ENCODE measurements around the gene GAS2L2. TPM values are rescaled to one million over a fixed set of nuclear protein-coding genes. Genes with fewer than 3 reads are reported as not detected.

The GAS2L2 gene
- total and polyA plus RNA-seq, 2 experiments from 2014 or later: 0.06 TPM; not detected in 1

DNA sequence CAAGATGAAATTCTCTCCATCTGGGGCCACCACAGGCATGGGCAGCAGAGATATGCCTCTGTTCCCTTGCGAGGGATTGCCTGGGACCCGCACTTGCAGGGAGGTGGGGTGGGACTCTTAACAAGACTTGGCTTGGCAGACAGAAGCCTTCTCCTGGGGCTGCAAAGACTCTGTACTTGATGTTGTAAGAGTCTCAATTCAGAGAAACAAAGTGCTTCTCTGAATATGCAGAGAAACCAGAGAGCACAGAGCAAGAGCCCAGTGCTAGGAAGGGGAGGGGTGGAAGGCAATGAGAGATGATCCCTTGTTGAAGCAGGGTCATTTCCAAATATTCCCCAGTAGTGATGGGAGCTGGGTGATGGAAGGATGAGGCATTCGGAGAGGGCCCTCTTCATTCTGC is 40.2 kb upstream of the GAS2L2 start:
- Mint-ChIP-seq H3K4me1 (peaks cover 10% of the 10 kb centered on the region; the same call in 2 of the 3 replicates), H3K36me3 (ENCODE audit: low read depth) (no peaks in the 10 kb centered on the region; the same call in 2 of the 3 replicates), H3K4me3 (0 out of 3 replicates have a peak overlapping the region, but pooled peaks have one; percentile 2), H3K27ac (no peak overlapping the region), H3K9me3 (no peaks in the 10 kb centered on the region), H3K27me3 (ENCODE audit: insufficient read depth, low read depth, poor library complexity) (peaks cover 43% of the 10 kb centered on the region)
- Histone ChIP-seq H4K20me1 (replicated peaks; ENCODE audit: insufficient read depth) (no peaks in the 10 kb centered on the region), H3K36me3 (ENCODE audit: insufficient read depth) (no peaks in the 10 kb centered on the region), H3K27ac (ENCODE audit: low read depth) (no peak overlapping the region), H3K79me2 (replicated peaks; ENCODE audit: insufficient read depth) (no peaks in the 10 kb centered on the region), H3K4me1 (ENCODE audit: insufficient read depth) (0 out of 2 replicates have a peak, but pooled peaks cover 5% of the 10 kb centered on the region), H3K27me3 (ENCODE audit: insufficient read depth) (peaks cover 74% of the 10 kb centered on the region), H3F3A (replicated peaks; ENCODE audit: low read depth) (peaks cover 11% of the 10 kb centered on the region), H3K9me2 (ENCODE audit: insufficient read depth) (no peaks in the 10 kb centered on the region), H2AFZ (no peak overlapping the region), H3K4me3 (no peak overlapping the region), H3K4me2 (no peak overlapping the region)
- DNase-seq (ENCODE audit: low spot score): no peak
- TF ChIP-seq POLR2AphosphoS5 (IDR thresholded peaks at IDR 0.05; ENCODE audit: low read depth): no peak
- no peak for TF ChIP-seq JUNB (IDR thresholded peaks at IDR 0.05; ENCODE audit: unreplicated experiment)
- no peak for TF ChIP-seq STAT1 (IDR thresholded peaks at IDR 0.05; ENCODE audit: unreplicated experiment)
- TF ChIP-seq, protein P1, sequence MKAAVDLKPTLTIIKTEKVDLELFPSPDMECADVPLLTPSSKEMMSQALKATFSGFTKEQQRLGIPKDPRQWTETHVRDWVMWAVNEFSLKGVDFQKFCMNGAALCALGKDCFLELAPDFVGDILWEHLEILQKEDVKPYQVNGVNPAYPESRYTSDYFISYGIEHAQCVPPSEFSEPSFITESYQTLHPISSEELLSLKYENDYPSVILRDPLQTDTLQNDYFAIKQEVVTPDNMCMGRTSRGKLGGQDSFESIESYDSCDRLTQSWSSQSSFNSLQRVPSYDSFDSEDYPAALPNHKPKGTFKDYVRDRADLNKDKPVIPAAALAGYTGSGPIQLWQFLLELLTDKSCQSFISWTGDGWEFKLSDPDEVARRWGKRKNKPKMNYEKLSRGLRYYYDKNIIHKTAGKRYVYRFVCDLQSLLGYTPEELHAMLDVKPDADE (IDR thresholded peaks at IDR 0.05): no peak
- TF ChIP-seq, protein P2, sequence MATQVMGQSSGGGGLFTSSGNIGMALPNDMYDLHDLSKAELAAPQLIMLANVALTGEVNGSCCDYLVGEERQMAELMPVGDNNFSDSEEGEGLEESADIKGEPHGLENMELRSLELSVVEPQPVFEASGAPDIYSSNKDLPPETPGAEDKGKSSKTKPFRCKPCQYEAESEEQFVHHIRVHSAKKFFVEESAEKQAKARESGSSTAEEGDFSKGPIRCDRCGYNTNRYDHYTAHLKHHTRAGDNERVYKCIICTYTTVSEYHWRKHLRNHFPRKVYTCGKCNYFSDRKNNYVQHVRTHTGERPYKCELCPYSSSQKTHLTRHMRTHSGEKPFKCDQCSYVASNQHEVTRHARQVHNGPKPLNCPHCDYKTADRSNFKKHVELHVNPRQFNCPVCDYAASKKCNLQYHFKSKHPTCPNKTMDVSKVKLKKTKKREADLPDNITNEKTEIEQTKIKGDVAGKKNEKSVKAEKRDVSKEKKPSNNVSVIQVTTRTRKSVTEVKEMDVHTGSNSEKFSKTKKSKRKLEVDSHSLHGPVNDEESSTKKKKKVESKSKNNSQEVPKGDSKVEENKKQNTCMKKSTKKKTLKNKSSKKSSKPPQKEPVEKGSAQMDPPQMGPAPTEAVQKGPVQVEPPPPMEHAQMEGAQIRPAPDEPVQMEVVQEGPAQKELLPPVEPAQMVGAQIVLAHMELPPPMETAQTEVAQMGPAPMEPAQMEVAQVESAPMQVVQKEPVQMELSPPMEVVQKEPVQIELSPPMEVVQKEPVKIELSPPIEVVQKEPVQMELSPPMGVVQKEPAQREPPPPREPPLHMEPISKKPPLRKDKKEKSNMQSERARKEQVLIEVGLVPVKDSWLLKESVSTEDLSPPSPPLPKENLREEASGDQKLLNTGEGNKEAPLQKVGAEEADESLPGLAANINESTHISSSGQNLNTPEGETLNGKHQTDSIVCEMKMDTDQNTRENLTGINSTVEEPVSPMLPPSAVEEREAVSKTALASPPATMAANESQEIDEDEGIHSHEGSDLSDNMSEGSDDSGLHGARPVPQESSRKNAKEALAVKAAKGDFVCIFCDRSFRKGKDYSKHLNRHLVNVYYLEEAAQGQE (IDR thresholded peaks at IDR 0.05; ENCODE audit: unreplicated experiment): no peak
- ATAC-seq: no peak

- no peaks in the 10 kb centered on the region; the same call in 2 of the 3 replicates for H3K36me3 Mint-ChIP-seq (ENCODE audit: low read depth)
- peaks cover 37% of the 10 kb centered on the region for H3K27me3 Mint-ChIP-seq (ENCODE audit: insufficient read depth, low read depth, poor library complexity)
- no peak overlapping the region for H3K4me3 ChIP-seq
- H3K4me1 ChIP-seq (ENCODE audit: insufficient read depth): 0 out of 2 replicates have a peak, but pooled peaks cover 5% of the 10 kb centered on the region
- H3K4me1 Mint-ChIP-seq: peaks cover 10% of the 10 kb centered on the region; the same call in 2 of the 3 replicates
- no peak for ATAC-seq
- no peaks in the 10 kb centered on the region for H3K9me2 ChIP-seq (ENCODE audit: insufficient read depth)
- H4K20me1 ChIP-seq (replicated peaks; ENCODE audit: insufficient read depth): no peaks in the 10 kb centered on the region
- peaks cover 11% of the 10 kb centered on the region for H3F3A ChIP-seq (replicated peaks; ENCODE audit: low read depth)
- no peaks in the 10 kb centered on the region for H3K9me3 Mint-ChIP-seq
- H3K27me3 ChIP-seq (ENCODE audit: insufficient read depth): peaks cover 60% of the 10 kb centered on the region
- TF ChIP-seq NANOG (IDR thresholded peaks at IDR 0.05; ENCODE audit: borderline replicate concordance): no peak
- no peak overlapping the region for H3K27ac Mint-ChIP-seq
- no peaks in the 10 kb centered on the region for H3K36me3 ChIP-seq (ENCODE audit: insufficient read depth)
- no peak overlapping the region for H3K27ac ChIP-seq (ENCODE audit: low read depth)
- no peak overlapping the region for H3K4me2 ChIP-seq
- H3K4me3 Mint-ChIP-seq: no peak overlapping the region
- no peak overlapping the region for H2AFZ ChIP-seq
- no peak for DNase-seq (ENCODE audit: low spot score)
- H3K79me2 ChIP-seq (replicated peaks; ENCODE audit: insufficient read depth): no peaks in the 10 kb centered on the region
These were observed 38.8 kb upstream of the GAS2L2 start for GRCh38 chr17:35791681-35792350.

Measured in GM23338 (cell line).